Ishikawa (cell line): ENCODE results near the gene EDA2R.

Source experiments
- EP300 ChIP-seq: IDR thresholded peaks from 2 replicates; pipeline ENCODE4 v1.6.1; 2012; ENCODE audit warnings: borderline replicate concordance
- NFIC ChIP-seq: IDR thresholded peaks from 2 replicates; pipeline ENCODE4 v1.6.1; 2012
- TAF1 ChIP-seq: IDR thresholded peaks from 2 replicates; pipeline ENCODE4 v1.6.1; 2012; ENCODE audit warnings: low read depth, mild to moderate bottlenecking

DNA sequence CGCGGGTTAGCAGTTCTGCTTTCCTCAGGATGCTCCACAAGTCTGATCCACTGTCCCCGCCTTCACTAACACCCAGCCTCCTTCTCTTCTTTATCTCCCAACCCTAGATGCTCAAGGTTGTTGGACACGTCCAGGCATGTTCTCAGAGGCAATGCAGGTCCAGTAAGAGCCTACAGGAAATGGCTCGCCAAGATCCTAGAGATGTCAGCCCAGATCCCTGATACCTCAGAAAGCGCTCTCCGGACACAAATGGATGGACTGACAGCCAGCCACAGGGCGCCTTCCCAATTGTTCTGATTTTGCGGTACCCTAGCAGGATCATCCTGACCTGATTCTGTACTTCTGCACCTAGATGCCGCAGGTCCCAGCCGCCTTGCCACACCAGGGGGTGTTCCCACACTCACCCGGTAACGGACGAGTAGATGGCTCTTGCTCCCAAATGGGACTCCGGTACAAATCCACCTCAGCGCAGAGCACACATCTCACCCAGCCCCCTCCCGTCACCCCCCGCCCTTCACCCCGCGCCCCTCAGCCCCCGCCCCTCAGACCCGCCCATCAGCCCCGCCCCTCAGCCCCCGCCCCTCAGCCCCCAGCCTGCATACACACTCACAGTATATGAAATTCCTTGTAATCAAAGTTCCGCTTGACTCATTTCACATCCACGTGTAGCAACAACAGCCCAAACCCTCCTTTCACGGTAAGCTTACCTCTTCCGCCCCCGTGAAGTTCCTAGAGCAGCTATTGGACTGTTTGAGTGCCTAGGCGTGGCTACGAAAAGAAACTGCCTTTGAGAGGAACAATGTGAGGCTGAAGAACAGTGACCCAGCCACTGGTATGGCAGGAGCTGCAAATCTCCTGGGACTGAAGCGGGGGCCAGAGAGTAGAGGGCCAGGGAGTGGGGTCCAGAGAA is at the start of gene EDA2R:
- TF ChIP-seq EP300 (no peak), TAF1 (no peak), NFIC (no peak)
